K562 (cell line): ENCODE results near the gene GADD45G. TPM values are rescaled to one million over a fixed set of nuclear protein-coding genes. Genes with fewer than 3 reads are reported as not detected.

ENCODE experiments used
- ATAC-seq: fragments of 200-7000 bp; cut with Tn5 transposase; 3 replicates; pipeline ENCODE4 v1.9.1; 2020; ENCODE audit warnings: moderate library complexity
- BruUV-seq: library from RNA; stranded (reverse); fragments of 400-500 nt; replicated peaks from 2 replicates; lab custom pipeline; 2021; lab: Mats Ljungman, UMichigan
- CTCF ChIA-PET: fragments of 300-600 bp; formaldehyde crosslinking; extraction: SDS; loops from one replicate; lab custom pipeline; 2021; ENCODE audit warnings: low intra/inter-chr PET ratio; lab: Yijun Ruan, JAX
- POLR2A ChIA-PET: fragments of 300-600, 350-650 bp; sonication (Branson Sonifier 250); formaldehyde crosslinking; extraction: SDS; loops from one replicate; lab custom pipeline; 2021; ENCODE audit warnings: antibody characterized with exemption, inconsistent platforms; lab: Yijun Ruan, JAX
- DNase-seq, 4 experiments: peaks; one replicate each; pipeline versions ENCODE4 v3.0.0 to v3.0.0-alpha.2; 2011 to 2018; ENCODE audit warnings: low spot score in 3 of 4, mixed read lengths in 3 of 4; ENCODE audit errors: extremely low read depth in 1 of 4
- FAIRE-seq: peaks from 2 replicates; lab custom pipeline; 2011; peaks lifted over from hg19 to GRCh38; lab: Jason Lieb, UNC
- H2AFZ ChIP-seq: 2 replicates; pipeline ENCODE4 v1.6.0; 2011; ENCODE audit warnings: low read depth, low read length, control low read depth, inconsistent platforms
- H3K27ac ChIP-seq: fragments of 200-600 bp; 3 replicates; pipeline ENCODE4 v1.8.0; 2011; ENCODE audit warnings: low read depth, mild to moderate bottlenecking, control low read depth, inconsistent platforms, low read length, moderate library complexity, mixed read lengths; ENCODE audit errors: extremely low read depth
- H3K27me3 ChIP-seq, 2 experiments: fragments of 300-600 bp in 1 of 2; 2 replicates in 1 of 2; 3 replicates in 1 of 2; pipeline versions ENCODE4 v1.6.0 to v1.8.0; 2011; ENCODE audit warnings: inconsistent platforms in 2 of 2, low read length in 2 of 2, mild to moderate bottlenecking in 1 of 2, mixed read lengths in 1 of 2, moderate library complexity in 1 of 2; ENCODE audit not compliant: control insufficient read depth in 2 of 2, insufficient read depth in 2 of 2
- H3K36me3 ChIP-seq: fragments of 300-600 bp; 3 replicates; pipeline ENCODE4 v1.8.0; 2011; ENCODE audit warnings: mild to moderate bottlenecking, low read length, inconsistent platforms; ENCODE audit not compliant: control insufficient read depth, insufficient read depth
- H3K4me1 ChIP-seq, 2 experiments: fragments of 200-600 bp in 1 of 2; replicated peaks in 1 of 2; 2 replicates in 1 of 2; 3 replicates in 1 of 2; pipeline versions ENCODE4 v1.5.1 to v1.8.0; 2011; ENCODE audit warnings: inconsistent platforms in 2 of 2, low read length in 2 of 2, mild to moderate bottlenecking in 1 of 2, mixed read lengths in 1 of 2, moderate library complexity in 1 of 2; ENCODE audit not compliant: control insufficient read depth in 2 of 2, insufficient read depth in 2 of 2
- H3K4me2 ChIP-seq: 2 replicates; pipeline ENCODE4 v1.6.1; 2011; ENCODE audit warnings: low read length, control low read depth, inconsistent platforms, mixed read lengths; ENCODE audit not compliant: insufficient read depth
- H3K4me3 ChIP-seq: fragments of 200-600 bp; sonication (generic), shearing (Covaris generic); 2 replicates; pipeline ENCODE4 v1.5.1; 2016; ENCODE audit warnings: control low read depth, inconsistent platforms
- H3K79me2 ChIP-seq: fragments of 200-600 bp; 3 replicates; pipeline ENCODE4 v1.8.0; 2011; ENCODE audit warnings: low read length, inconsistent platforms; ENCODE audit not compliant: control insufficient read depth, insufficient read depth
- H3K9ac ChIP-seq, 2 experiments: 2 replicates each; pipeline versions ENCODE4 v1.6.0 to v1.6.1; 2011; ENCODE audit warnings: low read depth in 2 of 2, low read length in 2 of 2, control low read depth in 1 of 2, inconsistent platforms in 1 of 2, mild to moderate bottlenecking in 1 of 2, mixed read lengths in 1 of 2; ENCODE audit not compliant: insufficient read depth in 1 of 2
- H3K9me1 ChIP-seq: one replicate; pipeline ENCODE4 v1.6.0; 2011; ENCODE audit warnings: inconsistent platforms, mild to moderate bottlenecking, low read length, moderate library complexity; ENCODE audit not compliant: control insufficient read depth, insufficient read depth
- H3K9me3 ChIP-seq: replicated peaks from 2 replicates; pipeline ENCODE4 v1.5.1; 2011; ENCODE audit warnings: low read depth, low read length, inconsistent platforms; ENCODE audit not compliant: control insufficient read depth, insufficient read depth
- H4K20me1 ChIP-seq: replicated peaks from 2 replicates; pipeline ENCODE4 v1.6.1; 2011; ENCODE audit warnings: low read length, inconsistent platforms, mixed read lengths; ENCODE audit not compliant: control insufficient read depth, insufficient read depth
- CBX2 ChIP-seq: fragments of 200-600 bp; sonication (generic); IDR thresholded peaks from one replicate; pipeline ENCODE4 v1.6.1; 2012; ENCODE audit warnings: mild to moderate bottlenecking, low read length, inconsistent platforms; ENCODE audit not compliant: insufficient read depth, poor library complexity, severe bottlenecking
- PHF20 ChIP-seq: fragments of 450-650 bp; IDR thresholded peaks from 2 replicates; pipeline ENCODE4 v1.6.1; 2018; ENCODE audit not compliant: partially characterized antibody
- SMAD1 ChIP-seq: fragments of 150-350 bp; IDR thresholded peaks from 2 replicates; pipeline ENCODE4 v1.6.1; 2014; ENCODE audit warnings: low read length, low read depth; ENCODE audit not compliant: partially characterized antibody
- SRSF3 ChIP-seq: fragments of 200-400 bp; formaldehyde crosslinking; IDR thresholded peaks from 2 replicates; pipeline ENCODE4 v1.6.1; 2016; ENCODE audit warnings: mild to moderate bottlenecking, low read length, moderate library complexity; ENCODE audit not compliant: insufficient read depth
- TEAD4 ChIP-seq, 2 experiments: sonication (generic) in 1 of 2; formaldehyde crosslinking in 1 of 2; IDR thresholded peaks; 2 replicates each; pipeline versions ENCODE4 v1.6.1 to v1.8.0; 2012 to 2022; ENCODE audit warnings: borderline replicate concordance in 1 of 2, inconsistent platforms in 1 of 2, low read length in 1 of 2, mild to moderate bottlenecking in 1 of 2, missing genetic modification reagents in 1 of 2
- ZNF785 ChIP-seq: fragments of 250-450 bp; sonication (Bioruptor Pico); IDR thresholded peaks from 2 replicates; pipeline ENCODE4 v1.4.0; 2020; ENCODE audit warnings: mild to moderate bottlenecking
- WGBS: fragments of 100-300 bp; shearing (Covaris generic); methylation state at CpG from one replicate; pipeline ENCODE4 v1.1.6; 2016; ENCODE audit warnings: low coverage, mixed read lengths; ENCODE audit not compliant: insufficient coverage; ENCODE audit errors: missing lambda C conversion rate; 5-methylcytosine and 5-hydroxymethylcytosine counted together
- in situ Hi-C: fragments of 300-500 bp; cut with MboI; formaldehyde crosslinking; loops from 4 replicates; pipeline ENCODE4 v1.15.0; 2018; ENCODE audit warnings: inconsistent platforms, mixed read lengths
- intact Hi-C: fragments of 100-400 bp; cut with micrococcal nuclease; formaldehyde crosslinking; loops from 2 replicates; pipeline ENCODE4 v1.14.2; 2022
- polyA plus RNA-seq, 8 experiments: library from polyadenylated mRNA; depleted of rRNA in 4 of 8; stranded (reverse) in 5 of 8; unstranded in 3 of 8; fragments of >200 nt; fragmentation: Nextera tagmentation in 2 of 8; fragmentation: Illumina TruSeq in 1 of 8; extraction: Ambion mirVana in 2 of 8; extraction: Trizol in 1 of 8; gene quantifications; 2 replicates each; pipeline versions ENCODE4 v1.2.1 to v1.2.3, GENCODE V29; 2011 to 2014; ENCODE audit warnings: inconsistent platforms in 1 of 8, missing spikeins in 1 of 8
- total RNA-seq, 7 experiments: library from RNA; depleted of rRNA in 6 of 7; stranded (reverse); fragments of >200 nt in 6 of 7; fragmentation: Illumina TruSeq in 2 of 7; extraction: Trizol in 2 of 7; gene quantifications; 2 replicates each; pipeline versions ENCODE4 v1.2.1 to v1.2.3, GENCODE V29; 2011 to 2021; ENCODE audit warnings: low replicate concordance in 1 of 7
- TF ChIP-seq, protein P1 (sequence below): fragments of 450-650 bp; IDR thresholded peaks from 2 replicates; pipeline ENCODE4 v1.6.1; 2016; ENCODE audit warnings: mild to moderate bottlenecking
- TF ChIP-seq, protein P2 (sequence below): fragments of 450-650 bp; conservative IDR thresholded peaks from 2 replicates; pipeline ENCODE4 v1.6.1; 2016; ENCODE audit warnings: missing genetic modification characterization, low read depth, mild to moderate bottlenecking, control low read depth, missing compliant biosample characterization

Gene GADD45G
- total and polyA plus RNA-seq, 9 of the 15 experiments (the other 6 are each of a cell fraction or from before 2014, with no cell fraction given) = 0.20 to 0.34 TPM; not detected in 7

DNA sequence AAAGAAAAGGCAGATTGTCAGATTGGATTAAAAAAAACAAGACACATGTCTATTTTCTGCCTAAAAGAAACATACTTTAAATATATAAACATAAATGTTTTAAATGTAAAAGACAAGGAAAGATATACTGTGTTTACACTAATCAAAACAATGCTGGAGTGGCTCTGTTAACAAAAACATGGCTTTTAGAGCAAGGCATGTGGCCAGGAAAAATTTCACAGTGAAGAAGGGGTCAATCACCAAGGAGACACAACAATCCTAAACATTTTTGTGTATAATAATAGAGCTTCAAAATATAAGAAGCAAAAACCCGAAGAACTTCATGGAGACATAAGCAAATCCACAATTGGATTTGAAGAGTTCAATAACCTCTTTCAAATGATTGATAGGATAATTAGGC lies 18.5 kb upstream of the GADD45G start:
- no peaks in the 10 kb centered on the region for H3K79me2 ChIP-seq
- no peaks in the 10 kb centered on the region for H3K9me3 ChIP-seq
- H3K4me2 ChIP-seq = no peak overlapping the region
- DNase-seq (no peak), FAIRE-seq (no peak), ATAC-seq (no peak)
- no peaks in the 10 kb centered on the region for H3K4me1 ChIP-seq
- H3K36me3 ChIP-seq = no peaks in the 10 kb centered on the region
- ChIA-PET CTCF (no interaction called here), POLR2A (no interaction called here)
- H3K4me3 ChIP-seq = no peak overlapping the region
- no peak overlapping the region for H3K9ac ChIP-seq
- 0% methylated on average over 1 of the region's 1 CpG for WGBS
- no TSS peak for BruUV-seq
- in situ Hi-C loops = loop anchor here (25.0 kb wide), 1 partner anchor 1301 kb away; no protein-coding TSS in a partner anchor
- H4K20me1 ChIP-seq = no peaks in the 10 kb centered on the region
- peaks cover 0 to 1% of the 10 kb centered on the region in 2 experiments; a peak in 1 of 5 replicates for H3K27me3 ChIP-seq
- no peak overlapping the region for H3K27ac ChIP-seq
- H3K9me1 ChIP-seq = no peaks in the 10 kb centered on the region
- H2AFZ ChIP-seq = no peak overlapping the region
- intact Hi-C loops = no loop called here
- TF ChIP-seq CBX2 (no peak), SRSF3 (no peak), PHF20 (no peak), SMAD1 (no peak), TEAD4 (IDR thresholded peaks at IDR 0.05; ENCODE audit: low read length) (no peak), TEAD4 (CRISPR knock-in tag; IDR thresholded peaks at IDR 0.05; ENCODE audit: borderline replicate concordance) (no peak), ZNF785 (CRISPR knock-in tag) (no peak)
- TF ChIP-seq, protein P1, sequence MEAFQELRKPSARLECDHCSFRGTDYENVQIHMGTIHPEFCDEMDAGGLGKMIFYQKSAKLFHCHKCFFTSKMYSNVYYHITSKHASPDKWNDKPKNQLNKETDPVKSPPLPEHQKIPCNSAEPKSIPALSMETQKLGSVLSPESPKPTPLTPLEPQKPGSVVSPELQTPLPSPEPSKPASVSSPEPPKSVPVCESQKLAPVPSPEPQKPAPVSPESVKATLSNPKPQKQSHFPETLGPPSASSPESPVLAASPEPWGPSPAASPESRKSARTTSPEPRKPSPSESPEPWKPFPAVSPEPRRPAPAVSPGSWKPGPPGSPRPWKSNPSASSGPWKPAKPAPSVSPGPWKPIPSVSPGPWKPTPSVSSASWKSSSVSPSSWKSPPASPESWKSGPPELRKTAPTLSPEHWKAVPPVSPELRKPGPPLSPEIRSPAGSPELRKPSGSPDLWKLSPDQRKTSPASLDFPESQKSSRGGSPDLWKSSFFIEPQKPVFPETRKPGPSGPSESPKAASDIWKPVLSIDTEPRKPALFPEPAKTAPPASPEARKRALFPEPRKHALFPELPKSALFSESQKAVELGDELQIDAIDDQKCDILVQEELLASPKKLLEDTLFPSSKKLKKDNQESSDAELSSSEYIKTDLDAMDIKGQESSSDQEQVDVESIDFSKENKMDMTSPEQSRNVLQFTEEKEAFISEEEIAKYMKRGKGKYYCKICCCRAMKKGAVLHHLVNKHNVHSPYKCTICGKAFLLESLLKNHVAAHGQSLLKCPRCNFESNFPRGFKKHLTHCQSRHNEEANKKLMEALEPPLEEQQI = no peak
- TF ChIP-seq, protein P2, sequence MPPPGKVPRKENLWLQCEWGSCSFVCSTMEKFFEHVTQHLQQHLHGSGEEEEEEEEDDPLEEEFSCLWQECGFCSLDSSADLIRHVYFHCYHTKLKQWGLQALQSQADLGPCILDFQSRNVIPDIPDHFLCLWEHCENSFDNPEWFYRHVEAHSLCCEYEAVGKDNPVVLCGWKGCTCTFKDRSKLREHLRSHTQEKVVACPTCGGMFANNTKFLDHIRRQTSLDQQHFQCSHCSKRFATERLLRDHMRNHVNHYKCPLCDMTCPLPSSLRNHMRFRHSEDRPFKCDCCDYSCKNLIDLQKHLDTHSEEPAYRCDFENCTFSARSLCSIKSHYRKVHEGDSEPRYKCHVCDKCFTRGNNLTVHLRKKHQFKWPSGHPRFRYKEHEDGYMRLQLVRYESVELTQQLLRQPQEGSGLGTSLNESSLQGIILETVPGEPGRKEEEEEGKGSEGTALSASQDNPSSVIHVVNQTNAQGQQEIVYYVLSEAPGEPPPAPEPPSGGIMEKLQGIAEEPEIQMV = no peak
- TF ChIP-seq, all 486 proteins: peak for 0
